Brain microvascular endothelial cell (primary cell): Measurements from ENCODE around the gene HRH1.

Experiments
- DNase-seq: peaks from one replicate; pipeline ENCODE4 v3.0.0-alpha.2; 2020
- H3K27ac ChIP-seq: fragments of 250-450 bp; sonication (Bioruptor Pico); 2 replicates; pipeline ENCODE4 v1.5.1; 2020; ENCODE audit warnings: mild to moderate bottlenecking, moderate library complexity
- H3K27me3 ChIP-seq: fragments of 250-450 bp; sonication (Bioruptor Pico); replicated peaks from 2 replicates; pipeline ENCODE4 v1.5.1; 2020; ENCODE audit warnings: mild to moderate bottlenecking
- H3K36me3 ChIP-seq: fragments of 250-450 bp; sonication (Bioruptor Pico); replicated peaks from 2 replicates; pipeline ENCODE4 v1.5.1; 2020; ENCODE audit warnings: mild to moderate bottlenecking
- H3K4me3 ChIP-seq: 2 replicates; pipeline ENCODE4 v1.5.1; 2011; ENCODE audit warnings: low read depth, mild to moderate bottlenecking, control low read depth, low read length, moderate library complexity
- CTCF ChIP-seq: IDR thresholded peaks from 2 replicates; pipeline ENCODE4 v1.5.1; 2011; ENCODE audit warnings: low read depth, mild to moderate bottlenecking, moderate library complexity, low read length, control low read depth, inconsistent platforms; ENCODE audit errors: missing control alignments
- in situ Hi-C: cut with HindIII; loops from 2 replicates; pipeline ENCODE4 v1.10.0; 2017; ENCODE audit warnings: low sequenced_read_pairs, low pct_ligation_motif_present

HRH1 gene

GRCh38 chr3:11287404-11287803 is 133.1 kb downstream of the HRH1 start:
- Histone ChIP-seq H3K4me3 (no peak overlapping the region), H3K36me3 (peaks cover 3% of the 10 kb centered on the region), H3K27ac (peak overlapping the region; percentile 82), H3K27me3 (no peaks in the 10 kb centered on the region)
- in situ Hi-C loops: no loop called here
- no peak for DNase-seq
- TF ChIP-seq CTCF: no peak

GRCh38 chr3:11288021-11288491 is 133.8 kb downstream of the HRH1 start:
- H3K4me3 ChIP-seq: no peak overlapping the region
- in situ Hi-C loops: no loop called here
- TF ChIP-seq CTCF: no peak
- peak overlapping the region; percentile 82 for H3K27ac ChIP-seq
- peaks cover 2% of the 10 kb centered on the region for H3K36me3 ChIP-seq
- no peaks in the 10 kb centered on the region for H3K27me3 ChIP-seq
- DNase-seq: no peak

- Histone ChIP-seq H3K4me3 (no peak overlapping the region), H3K27me3 (no peaks in the 10 kb centered on the region), H3K27ac (peak overlapping the region; percentile 82), H3K36me3 (no peaks in the 10 kb centered on the region)
- in situ Hi-C loops: no loop called here
- no peak for TF ChIP-seq CTCF
- peak; percentile 87 for DNase-seq
Observed at GRCh38 chr3:11288786-11289637, 134.7 kb downstream of the HRH1 start.

GRCh38 chr3:11289864-11290263 is 135.6 kb downstream of the HRH1 start:
- H3K36me3 ChIP-seq: no peaks in the 10 kb centered on the region
- in situ Hi-C loops: no loop called here
- no peaks in the 10 kb centered on the region for H3K27me3 ChIP-seq
- no peak overlapping the region for H3K4me3 ChIP-seq
- peak overlapping the region; percentile 82 for H3K27ac ChIP-seq
- DNase-seq: no peak
- no peak for TF ChIP-seq CTCF

- Histone ChIP-seq H3K27ac (peak overlapping the region; percentile 82), H3K36me3 (no peaks in the 10 kb centered on the region), H3K27me3 (no peaks in the 10 kb centered on the region), H3K4me3 (no peak overlapping the region)
- peak; percentile 89 for DNase-seq
- in situ Hi-C loops: no loop called here
- no peak for TF ChIP-seq CTCF
Observed at GRCh38 chr3:11290743-11291680, 136.7 kb downstream of the HRH1 start.
